ENCODE results near the gene MAS1. TPM values are rescaled to one million over a fixed set of nuclear protein-coding genes. Genes with fewer than 3 reads are reported as not detected.

Gene MAS1
- total and polyA plus RNA-seq, 9 of the 15 experiments (the other 6 are each of a cell fraction or from before 2014, with no cell fraction given) = not detected

GRCh38 chr6:159866286-159867247, 24.2 kb upstream of the MAS1 start:
- DNase-seq (ENCODE audit: extremely low read depth in 1 of 4, low spot score in 3 of 4) (no peak), FAIRE-seq (no peak), ATAC-seq (no peak; the same call in none of the 3 replicates)
- intact Hi-C loops (cut with micrococcal nuclease) = loop anchor here (10.0 kb wide), 1 partner anchor 398 kb away; no protein-coding TSS in a partner anchor
- no peak overlapping the region for H3K27ac ChIP-seq (ENCODE audit: extremely low read depth, low read depth, low read length)
- H4K20me1 ChIP-seq (replicated peaks; ENCODE audit: control insufficient read depth, insufficient read depth, low read length) = peaks cover 3% of the 10 kb centered on the region; the same call in 1 of the 2 replicates
- no TSS peak for BruUV-seq (replicated peaks)
- WGBS (ENCODE audit: insufficient coverage, low coverage, missing lambda C conversion rate) = 8% methylated on average over 27 of the region's 28 CpGs
- in situ Hi-C loops (cut with MboI) = loop anchor here (10.0 kb wide), 1 partner anchor 588 kb away; no protein-coding TSS in a partner anchor
- POLR2A ChIA-PET = interaction anchor here (0.5 to 1.1 kb wide), 4 partner anchors 11 to 623 kb away, joined by 3 read pairs; no protein-coding TSS in a partner anchor
- peaks cover 0 to 9% of the 10 kb centered on the region in 2 experiments; a peak in 1 of 5 replicates for H3K4me1 ChIP-seq (replicated peaks in 1 of 2; ENCODE audit: control insufficient read depth in 2 of 2, insufficient read depth in 2 of 2, low read length in 2 of 2)
- no peaks in the 10 kb centered on the region for H3K79me2 ChIP-seq (ENCODE audit: control insufficient read depth, insufficient read depth, low read length)
- TF ChIP-seq REST (IDR thresholded peaks at IDR 0.05; ENCODE audit: borderline replicate concordance) (no peak), REST (CRISPR knock-in tag; IDR thresholded peaks at IDR 0.05; ENCODE audit: low read depth) (no peak), CGGBP1 (CRISPR knock-in tag; IDR thresholded peaks at IDR 0.05) (no peak), ZBTB49 (CRISPR knock-in tag; IDR thresholded peaks at IDR 0.05; ENCODE audit: borderline replicate concordance) (no peak), ZKSCAN8 (CRISPR knock-in tag; IDR thresholded peaks at IDR 0.05) (no peak), CBX2 (IDR thresholded peaks at IDR 0.05; ENCODE audit: insufficient read depth, low read length, poor library complexity, severe bottlenecking) (no peak)
- H3K4me2 ChIP-seq (ENCODE audit: insufficient read depth, low read length) = no peak overlapping the region
- H3K27me3 ChIP-seq (ENCODE audit: control insufficient read depth in 2 of 2, insufficient read depth in 2 of 2, low read length in 2 of 2) = peaks cover 22 to 37% of the 10 kb centered on the region in 2 experiments
- no peaks in the 10 kb centered on the region for H3K36me3 ChIP-seq (ENCODE audit: control insufficient read depth, insufficient read depth, low read length)
- no peaks in the 10 kb centered on the region for H3K9me1 ChIP-seq (ENCODE audit: control insufficient read depth, insufficient read depth, low read length)
- CTCF ChIA-PET (ENCODE audit: low intra/inter-chr PET ratio) = interaction anchor here (0.6 kb wide), 1 partner anchor 15 kb away, joined by 3 read pairs; no protein-coding TSS in a partner anchor
- H3K9me3 ChIP-seq (replicated peaks; ENCODE audit: control insufficient read depth, insufficient read depth, low read depth, low read length) = no peaks in the 10 kb centered on the region
- no peak overlapping the region for H3K9ac ChIP-seq (ENCODE audit: insufficient read depth in 1 of 2, low read depth in 2 of 2, low read length in 2 of 2)
- no peak overlapping the region for H3K4me3 ChIP-seq
- no peak overlapping the region for H2AFZ ChIP-seq (ENCODE audit: low read depth, low read length)

All from K562 (cell line).